GM12864 (cell line): ENCODE data around the gene FAM111B.

Experiments
- DNase-seq: peaks from one replicate; pipeline ENCODE4 v3.0.0-alpha.2; 2011; ENCODE audit warnings: low read depth
- H3K4me3 ChIP-seq: 2 replicates; pipeline ENCODE4 v1.5.1; 2011; ENCODE audit warnings: mild to moderate bottlenecking, low read depth, low read length, control low read depth
- CTCF ChIP-seq: IDR thresholded peaks from 2 replicates; pipeline ENCODE4 v1.5.1; 2011; ENCODE audit warnings: low read depth, mild to moderate bottlenecking, moderate library complexity, low read length, control low read depth, inconsistent platforms; ENCODE audit errors: missing control alignments

Gene FAM111B

GRCh38 chr11:59154610-59155009 lies 47.6 kb downstream of the FAM111B start:
- DNase-seq = no peak
- TF ChIP-seq CTCF = no peak
- no peak overlapping the region for H3K4me3 ChIP-seq

GRCh38 chr11:59157433-59157832 lies 50.4 kb downstream of the FAM111B start:
- no peak for DNase-seq
- no peak for TF ChIP-seq CTCF
- H3K4me3 ChIP-seq = no peak overlapping the region

GRCh38 chr11:59158206-59159068 lies 51.4 kb downstream of the FAM111B start:
- H3K4me3 ChIP-seq = no peak overlapping the region
- peak; percentile 56 for DNase-seq
- TF ChIP-seq CTCF = peak; percentile 84

GRCh38 chr11:59164028-59164427 lies 57.0 kb downstream of the FAM111B start:
- no peak for TF ChIP-seq CTCF
- H3K4me3 ChIP-seq = no peak overlapping the region

GRCh38 chr11:59171508-59172322 lies 64.7 kb downstream of the FAM111B start, which contains the start of gene DTX4:
TSS of gene DTX4 (plus strand) at chr11:59172132. CDS start at chr11:59172596, 464 bp downstream.
- DNase-seq = peak; percentile 74
- H3K4me3 ChIP-seq = peak within 1 kb of the TSS; percentile 79
- peak; percentile 93 for TF ChIP-seq CTCF

More at GRCh38 chr11:59164028-59164427, 57.0 kb downstream of the FAM111B start:
- DNase-seq = no peak

GRCh38 chr11:59172345-59173079 lies 65.5 kb downstream of the FAM111B start:
- DNase-seq = peak; percentile 59
- peak; percentile 3 for TF ChIP-seq CTCF
- peak overlapping the region; percentile 79 for H3K4me3 ChIP-seq
